ENCODE data around the gene TFPT.

DNA sequence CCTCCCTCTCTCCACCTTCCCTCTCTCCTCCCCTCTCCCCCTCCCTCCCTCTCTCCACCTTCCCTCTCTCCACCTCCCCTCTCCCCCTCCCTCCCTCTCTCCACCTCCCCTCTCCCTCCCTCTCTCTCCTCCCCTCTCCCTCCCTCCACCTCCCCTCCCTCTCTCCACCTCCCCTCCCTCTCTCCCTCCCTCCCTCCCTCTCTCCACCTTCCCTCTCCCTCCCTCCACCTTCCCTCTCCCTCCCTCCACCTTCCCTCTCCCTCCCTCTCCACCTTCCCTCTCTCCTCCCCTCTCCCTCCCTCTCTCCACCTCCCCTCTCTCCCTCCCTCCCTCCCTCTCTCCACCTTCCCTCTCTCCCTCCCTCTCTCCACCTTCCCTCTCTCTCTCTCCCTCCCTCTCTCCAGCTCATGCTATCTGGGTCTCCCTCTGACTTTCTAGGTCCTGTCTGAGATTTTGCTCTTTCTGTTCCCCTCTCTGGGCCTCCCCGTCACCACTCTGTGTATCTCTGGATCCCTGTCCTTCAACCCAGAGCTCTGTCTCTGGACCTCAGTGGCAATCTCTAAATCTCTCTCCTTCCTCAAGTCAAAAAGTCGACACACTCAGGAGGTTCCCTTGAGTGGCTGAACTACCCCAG, 18.6 kb upstream of the TFPT start:
- TF ChIP-seq, protein P1, sequence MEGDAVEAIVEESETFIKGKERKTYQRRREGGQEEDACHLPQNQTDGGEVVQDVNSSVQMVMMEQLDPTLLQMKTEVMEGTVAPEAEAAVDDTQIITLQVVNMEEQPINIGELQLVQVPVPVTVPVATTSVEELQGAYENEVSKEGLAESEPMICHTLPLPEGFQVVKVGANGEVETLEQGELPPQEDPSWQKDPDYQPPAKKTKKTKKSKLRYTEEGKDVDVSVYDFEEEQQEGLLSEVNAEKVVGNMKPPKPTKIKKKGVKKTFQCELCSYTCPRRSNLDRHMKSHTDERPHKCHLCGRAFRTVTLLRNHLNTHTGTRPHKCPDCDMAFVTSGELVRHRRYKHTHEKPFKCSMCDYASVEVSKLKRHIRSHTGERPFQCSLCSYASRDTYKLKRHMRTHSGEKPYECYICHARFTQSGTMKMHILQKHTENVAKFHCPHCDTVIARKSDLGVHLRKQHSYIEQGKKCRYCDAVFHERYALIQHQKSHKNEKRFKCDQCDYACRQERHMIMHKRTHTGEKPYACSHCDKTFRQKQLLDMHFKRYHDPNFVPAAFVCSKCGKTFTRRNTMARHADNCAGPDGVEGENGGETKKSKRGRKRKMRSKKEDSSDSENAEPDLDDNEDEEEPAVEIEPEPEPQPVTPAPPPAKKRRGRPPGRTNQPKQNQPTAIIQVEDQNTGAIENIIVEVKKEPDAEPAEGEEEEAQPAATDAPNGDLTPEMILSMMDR (IDR thresholded peaks at IDR 0.05): no peak
- TF ChIP-seq POLR2AphosphoS5 (IDR thresholded peaks at IDR 0.05; ENCODE audit: low read depth, low read length) (no peak), SIN3A (IDR thresholded peaks at IDR 0.05; ENCODE audit: borderline replicate concordance, insufficient read depth, low read depth, low read length) (no peak)
- TF ChIP-seq, protein P2, sequence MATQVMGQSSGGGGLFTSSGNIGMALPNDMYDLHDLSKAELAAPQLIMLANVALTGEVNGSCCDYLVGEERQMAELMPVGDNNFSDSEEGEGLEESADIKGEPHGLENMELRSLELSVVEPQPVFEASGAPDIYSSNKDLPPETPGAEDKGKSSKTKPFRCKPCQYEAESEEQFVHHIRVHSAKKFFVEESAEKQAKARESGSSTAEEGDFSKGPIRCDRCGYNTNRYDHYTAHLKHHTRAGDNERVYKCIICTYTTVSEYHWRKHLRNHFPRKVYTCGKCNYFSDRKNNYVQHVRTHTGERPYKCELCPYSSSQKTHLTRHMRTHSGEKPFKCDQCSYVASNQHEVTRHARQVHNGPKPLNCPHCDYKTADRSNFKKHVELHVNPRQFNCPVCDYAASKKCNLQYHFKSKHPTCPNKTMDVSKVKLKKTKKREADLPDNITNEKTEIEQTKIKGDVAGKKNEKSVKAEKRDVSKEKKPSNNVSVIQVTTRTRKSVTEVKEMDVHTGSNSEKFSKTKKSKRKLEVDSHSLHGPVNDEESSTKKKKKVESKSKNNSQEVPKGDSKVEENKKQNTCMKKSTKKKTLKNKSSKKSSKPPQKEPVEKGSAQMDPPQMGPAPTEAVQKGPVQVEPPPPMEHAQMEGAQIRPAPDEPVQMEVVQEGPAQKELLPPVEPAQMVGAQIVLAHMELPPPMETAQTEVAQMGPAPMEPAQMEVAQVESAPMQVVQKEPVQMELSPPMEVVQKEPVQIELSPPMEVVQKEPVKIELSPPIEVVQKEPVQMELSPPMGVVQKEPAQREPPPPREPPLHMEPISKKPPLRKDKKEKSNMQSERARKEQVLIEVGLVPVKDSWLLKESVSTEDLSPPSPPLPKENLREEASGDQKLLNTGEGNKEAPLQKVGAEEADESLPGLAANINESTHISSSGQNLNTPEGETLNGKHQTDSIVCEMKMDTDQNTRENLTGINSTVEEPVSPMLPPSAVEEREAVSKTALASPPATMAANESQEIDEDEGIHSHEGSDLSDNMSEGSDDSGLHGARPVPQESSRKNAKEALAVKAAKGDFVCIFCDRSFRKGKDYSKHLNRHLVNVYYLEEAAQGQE (IDR thresholded peaks at IDR 0.05; ENCODE audit: insufficient read depth in 1 of 2, low read depth in 2 of 2, low read length in 1 of 2): no peak
